ENCODE measurements around the gene PDE6D.

GRCh38 chr2:231689124-231689893, 91.8 kb downstream of the PDE6D start:
- no peak for TF ChIP-seq EZH2phosphoT487 (IDR thresholded peaks at IDR 0.05; ENCODE audit: low read depth, severe bottlenecking, unreplicated experiment)
- TF ChIP-seq EZH2 (IDR thresholded peaks at IDR 0.05; ENCODE audit: borderline replicate concordance), result no peak

Data from hepatocyte (in vitro differentiated cells).